Activated CD8-positive, alpha-beta memory T cell treated with anti-CD3 and anti-CD28 coated beads for 4 hours (primary cell): ENCODE results near the gene IL17RA.

Source experiments
- DNase-seq, 2 donors: peaks; one replicate each; pipeline ENCODE4 v3.0.0-alpha.2; 2020; ENCODE audit warnings: low read depth in 2 of 2

The IL17RA gene

DNA sequence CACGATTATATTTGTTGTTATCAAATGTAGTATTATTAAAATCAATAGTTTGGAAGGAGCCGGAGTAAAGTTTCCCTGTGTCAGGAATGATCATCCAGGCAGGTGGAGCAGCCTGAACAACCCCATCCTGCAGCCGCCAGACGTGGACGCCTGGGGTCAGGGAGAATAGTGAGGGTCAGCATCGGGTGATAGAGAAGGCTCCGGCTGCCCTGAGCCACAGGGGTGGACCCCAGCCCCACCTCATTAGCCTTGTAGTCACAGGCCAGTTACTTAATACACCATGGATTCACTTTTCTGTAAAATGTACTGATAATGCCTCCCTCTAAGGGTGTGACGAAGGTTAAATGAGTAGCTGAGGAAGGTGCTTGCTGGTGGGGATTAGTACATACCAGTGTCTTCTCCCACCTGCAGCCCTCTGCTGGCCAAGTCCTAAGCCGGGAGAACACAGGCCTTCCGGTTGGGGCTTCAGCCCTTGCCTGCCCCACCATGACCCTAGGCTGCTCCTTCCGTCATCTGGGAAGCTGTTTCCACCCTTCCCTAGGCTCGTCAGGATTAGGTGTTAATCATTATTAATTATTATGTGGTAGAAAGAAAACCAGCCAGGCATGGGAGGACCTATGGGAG is 21.5 kb downstream of the IL17RA start:
- no peak for DNase-seq

DNA sequence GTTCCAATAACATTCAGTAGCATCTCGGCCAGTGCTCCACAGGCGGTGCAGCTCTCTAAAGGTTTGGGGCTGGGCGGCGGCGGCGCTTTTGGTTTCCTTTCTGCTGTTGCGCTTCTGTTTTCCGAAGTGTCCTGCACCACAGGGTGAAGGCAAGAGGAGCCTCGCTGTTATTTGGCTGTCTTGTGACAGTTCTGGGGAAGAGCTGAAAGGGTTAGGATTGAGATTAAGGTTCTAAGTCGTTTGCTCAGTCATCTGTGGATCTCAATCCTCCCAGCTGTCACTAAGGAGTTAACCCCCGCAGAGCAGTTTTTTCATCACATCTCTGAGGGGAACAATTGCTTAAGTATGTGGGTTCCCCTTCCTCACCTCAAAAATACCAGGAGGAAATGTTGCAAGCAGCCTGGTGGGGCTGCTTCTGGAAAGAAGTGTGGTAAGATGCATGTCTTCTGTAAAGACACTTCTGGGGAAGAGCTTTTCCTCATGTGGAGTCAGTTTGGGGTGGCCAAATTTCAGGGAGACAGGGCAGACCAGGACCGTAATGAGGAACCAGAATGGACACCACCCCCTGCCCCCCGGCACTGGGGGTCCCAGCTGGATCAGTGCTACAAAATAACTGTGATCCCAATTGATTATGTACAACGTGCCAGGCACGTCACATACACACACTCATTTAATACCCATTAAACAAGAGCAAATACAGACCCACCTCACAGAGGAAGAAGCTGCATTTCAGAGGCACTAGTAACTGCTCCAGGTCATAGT is 22.2 kb downstream of the IL17RA start:
- no peak for DNase-seq

DNA sequence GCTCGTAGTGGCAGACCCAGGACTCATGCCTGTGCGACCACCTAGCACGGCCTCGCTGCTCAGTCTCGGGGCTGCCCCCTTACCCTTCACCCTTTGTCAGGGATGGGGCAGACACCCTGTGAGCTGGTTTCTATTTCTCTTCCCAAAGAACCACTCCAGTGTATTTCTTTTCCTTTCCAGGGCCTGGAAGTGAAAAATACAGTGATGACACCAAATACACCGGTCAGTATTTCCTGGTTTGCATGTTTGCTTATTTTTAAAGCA is 22.7 kb downstream of the IL17RA start:
- DNase-seq: no peak

DNA sequence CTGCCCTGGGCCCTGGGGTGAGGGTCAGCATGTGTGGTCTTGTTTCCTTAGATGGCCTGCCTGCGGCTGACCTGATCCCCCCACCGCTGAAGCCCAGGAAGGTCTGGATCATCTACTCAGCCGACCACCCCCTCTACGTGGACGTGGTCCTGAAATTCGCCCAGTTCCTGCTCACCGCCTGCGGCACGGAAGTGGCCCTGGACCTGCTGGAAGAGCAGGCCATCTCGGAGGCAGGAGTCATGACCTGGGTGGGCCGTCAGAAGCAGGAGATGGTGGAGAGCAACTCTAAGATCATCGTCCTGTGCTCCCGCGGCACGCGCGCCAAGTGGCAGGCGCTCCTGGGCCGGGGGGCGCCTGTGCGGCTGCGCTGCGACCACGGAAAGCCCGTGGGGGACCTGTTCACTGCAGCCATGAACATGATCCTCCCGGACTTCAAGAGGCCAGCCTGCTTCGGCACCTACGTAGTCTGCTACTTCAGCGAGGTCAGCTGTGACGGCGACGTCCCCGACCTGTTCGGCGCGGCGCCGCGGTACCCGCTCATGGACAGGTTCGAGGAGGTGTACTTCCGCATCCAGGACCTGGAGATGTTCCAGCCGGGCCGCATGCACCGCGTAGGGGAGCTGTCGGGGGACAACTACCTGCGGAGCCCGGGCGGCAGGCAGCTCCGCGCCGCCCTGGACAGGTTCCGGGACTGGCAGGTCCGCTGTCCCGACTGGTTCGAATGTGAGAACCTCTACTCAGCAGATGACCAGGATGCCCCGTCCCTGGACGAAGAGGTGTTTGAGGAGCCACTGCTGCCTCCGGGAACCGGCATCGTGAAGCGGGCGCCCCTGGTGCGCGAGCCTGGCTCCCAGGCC is 23.7 kb downstream of the IL17RA start:
- DNase-seq: no peak

DNA sequence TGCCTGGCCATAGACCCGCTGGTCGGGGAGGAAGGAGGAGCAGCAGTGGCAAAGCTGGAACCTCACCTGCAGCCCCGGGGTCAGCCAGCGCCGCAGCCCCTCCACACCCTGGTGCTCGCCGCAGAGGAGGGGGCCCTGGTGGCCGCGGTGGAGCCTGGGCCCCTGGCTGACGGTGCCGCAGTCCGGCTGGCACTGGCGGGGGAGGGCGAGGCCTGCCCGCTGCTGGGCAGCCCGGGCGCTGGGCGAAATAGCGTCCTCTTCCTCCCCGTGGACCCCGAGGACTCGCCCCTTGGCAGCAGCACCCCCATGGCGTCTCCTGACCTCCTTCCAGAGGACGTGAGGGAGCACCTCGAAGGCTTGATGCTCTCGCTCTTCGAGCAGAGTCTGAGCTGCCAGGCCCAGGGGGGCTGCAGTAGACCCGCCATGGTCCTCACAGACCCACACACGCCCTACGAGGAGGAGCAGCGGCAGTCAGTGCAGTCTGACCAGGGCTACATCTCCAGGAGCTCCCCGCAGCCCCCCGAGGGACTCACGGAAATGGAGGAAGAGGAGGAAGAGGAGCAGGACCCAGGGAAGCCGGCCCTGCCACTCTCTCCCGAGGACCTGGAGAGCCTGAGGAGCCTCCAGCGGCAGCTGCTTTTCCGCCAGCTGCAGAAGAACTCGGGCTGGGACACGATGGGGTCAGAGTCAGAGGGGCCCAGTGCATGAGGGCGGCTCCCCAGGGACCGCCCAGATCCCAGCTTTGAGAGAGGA is 24.5 kb downstream of the IL17RA start:
- no peak for DNase-seq

DNA sequence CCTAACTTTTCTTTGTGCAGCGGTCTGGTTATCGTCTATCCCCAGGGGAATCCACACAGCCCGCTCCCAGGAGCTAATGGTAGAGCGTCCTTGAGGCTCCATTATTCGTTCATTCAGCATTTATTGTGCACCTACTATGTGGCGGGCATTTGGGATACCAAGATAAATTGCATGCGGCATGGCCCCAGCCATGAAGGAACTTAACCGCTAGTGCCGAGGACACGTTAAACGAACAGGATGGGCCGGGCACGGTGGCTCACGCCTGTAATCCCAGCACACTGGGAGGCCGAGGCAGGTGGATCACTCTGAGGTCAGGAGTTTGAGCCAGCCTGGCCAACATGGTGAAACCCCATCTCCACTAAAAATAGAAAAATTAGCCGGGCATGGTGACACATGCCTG is 25.2 kb downstream of the IL17RA start:
- DNase-seq: no peak

DNA sequence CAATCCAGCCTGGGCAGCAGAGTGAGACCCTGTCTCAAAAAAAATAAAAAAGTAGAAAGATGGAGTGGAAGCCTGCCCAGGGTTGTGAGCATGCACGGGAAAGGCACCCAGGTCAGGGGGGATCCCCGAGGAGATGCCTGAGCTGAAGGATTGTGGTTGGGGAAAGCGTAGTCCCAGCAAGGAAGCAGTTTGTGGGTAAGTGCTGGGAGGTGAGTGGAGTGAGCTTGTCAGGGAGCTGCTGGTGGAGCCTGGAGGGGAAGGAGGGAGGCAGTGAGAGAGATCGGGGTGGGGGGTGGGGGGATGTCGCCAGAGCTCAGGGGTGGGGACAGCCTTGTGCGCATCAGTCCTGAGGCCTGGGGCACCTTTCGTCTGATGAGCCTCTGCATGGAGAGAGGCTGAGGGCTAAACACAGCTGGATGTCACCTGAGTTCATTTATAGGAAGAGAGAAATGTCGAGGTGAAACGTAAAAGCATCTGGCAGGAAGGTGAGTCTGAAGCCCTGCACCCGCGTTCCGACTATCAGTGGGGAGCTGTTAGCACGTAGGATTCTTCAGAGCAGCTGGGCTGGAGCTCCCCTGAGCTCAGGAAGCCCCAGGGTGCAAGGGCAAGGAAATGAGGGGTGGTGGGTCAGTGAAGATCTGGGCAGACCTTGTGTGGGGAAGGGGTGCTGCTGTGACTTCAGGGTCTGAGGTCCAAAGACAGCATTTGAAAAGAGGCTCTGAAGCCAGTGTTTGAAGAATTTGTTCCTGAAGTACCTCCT is 26.2 kb downstream of the IL17RA start:
- no peak for DNase-seq

DNA sequence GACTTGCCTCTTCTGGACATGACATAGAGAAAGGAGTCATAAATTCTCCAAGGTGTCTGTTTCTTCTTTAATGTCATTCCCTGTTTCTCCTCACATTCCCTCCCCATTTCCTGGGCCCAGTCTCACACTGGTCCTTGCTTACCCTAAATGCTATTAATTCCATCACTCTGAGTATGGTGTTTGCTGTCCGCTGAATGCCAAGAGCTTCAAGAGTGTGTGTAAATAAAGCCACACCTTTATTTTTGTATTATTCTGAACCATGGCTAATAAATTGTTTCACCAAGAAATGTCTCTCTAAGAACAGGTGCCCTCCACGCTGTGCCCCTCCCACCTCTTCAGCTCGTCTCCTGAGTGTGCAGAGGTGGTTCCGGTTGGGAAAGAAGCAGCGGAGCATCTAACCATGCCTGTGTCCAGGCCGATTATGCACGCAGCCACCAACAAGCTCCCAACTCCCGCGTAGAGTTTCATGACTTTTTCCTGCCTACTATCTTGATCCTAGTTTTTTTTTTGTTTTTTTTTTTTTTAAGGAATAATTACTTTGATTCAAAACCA is 27.8 kb downstream of the IL17RA start:
- DNase-seq: no peak

DNA sequence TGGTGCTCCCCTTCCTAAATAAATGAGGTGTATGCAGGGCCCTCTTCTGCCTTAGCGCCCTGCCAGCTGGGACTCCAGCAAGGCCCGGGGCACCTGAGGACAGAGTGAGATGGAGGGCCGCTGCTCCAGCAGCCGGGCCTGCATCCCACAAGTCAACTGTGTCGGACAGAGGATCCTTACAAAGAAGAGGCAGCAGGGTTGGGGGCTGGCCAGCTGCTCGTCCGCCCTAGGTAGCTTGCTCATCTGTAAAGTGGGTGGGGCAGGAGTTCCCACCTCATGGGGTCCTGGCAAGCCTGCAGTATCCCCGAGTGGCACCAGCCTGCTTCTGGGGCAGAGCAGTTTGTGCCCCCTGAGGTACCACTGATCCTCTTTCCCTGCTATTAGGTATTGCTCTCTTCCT is 28.8 kb downstream of the IL17RA start:
- no peak for DNase-seq

DNA sequence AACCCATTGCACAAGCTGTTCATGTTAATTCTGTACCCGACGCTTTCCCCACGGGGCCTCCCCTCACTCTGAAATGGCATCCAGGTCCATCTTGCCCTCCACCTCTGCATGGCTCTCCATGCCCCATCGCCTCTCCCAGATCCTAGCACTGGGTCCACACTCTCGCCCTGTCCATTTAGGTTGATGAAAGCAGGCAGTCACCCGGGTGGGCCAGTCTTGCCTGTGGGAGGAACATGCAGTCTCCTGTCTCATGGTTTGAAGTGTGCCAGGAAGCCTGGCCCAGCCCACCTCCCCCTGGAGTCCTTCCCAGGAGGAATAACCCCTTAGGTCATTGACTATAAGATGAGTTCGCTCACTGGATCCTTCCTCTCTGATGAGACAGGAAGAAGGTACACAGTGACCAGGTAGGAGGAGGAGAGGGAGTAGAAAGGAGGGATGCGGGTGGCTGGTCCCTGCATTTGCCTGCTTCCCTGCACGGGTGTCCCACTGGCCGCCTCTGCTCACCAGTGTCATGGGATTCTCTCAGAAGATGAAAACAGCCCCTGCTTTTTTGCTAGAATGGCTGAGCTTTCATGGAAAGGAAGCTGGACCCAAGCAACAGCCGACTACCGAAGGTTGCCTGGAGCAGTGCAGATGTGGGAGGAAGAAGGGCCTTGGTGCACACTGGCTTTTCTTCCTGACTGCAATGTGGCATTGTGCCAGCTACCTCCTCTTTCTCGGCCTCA is 29.5 kb downstream of the IL17RA start:
- DNase-seq: no peak

DNA sequence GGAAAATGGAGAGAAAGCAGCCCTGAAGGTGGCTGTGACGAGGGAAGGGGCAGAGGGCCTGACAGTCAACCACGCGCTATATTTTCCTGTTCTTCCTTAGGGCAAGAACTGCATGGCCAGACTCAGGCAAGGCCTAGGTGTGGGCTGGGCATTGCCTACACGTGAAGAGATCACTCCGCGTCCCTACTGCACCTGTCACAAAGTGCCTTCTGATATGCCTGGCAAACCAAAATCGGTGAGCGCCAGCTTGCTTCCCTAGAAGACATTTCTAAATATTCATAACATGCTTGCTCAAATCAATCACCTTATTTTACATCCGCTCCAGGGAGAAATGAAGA is 30.1 kb downstream of the IL17RA start:
- no peak for DNase-seq

DNA sequence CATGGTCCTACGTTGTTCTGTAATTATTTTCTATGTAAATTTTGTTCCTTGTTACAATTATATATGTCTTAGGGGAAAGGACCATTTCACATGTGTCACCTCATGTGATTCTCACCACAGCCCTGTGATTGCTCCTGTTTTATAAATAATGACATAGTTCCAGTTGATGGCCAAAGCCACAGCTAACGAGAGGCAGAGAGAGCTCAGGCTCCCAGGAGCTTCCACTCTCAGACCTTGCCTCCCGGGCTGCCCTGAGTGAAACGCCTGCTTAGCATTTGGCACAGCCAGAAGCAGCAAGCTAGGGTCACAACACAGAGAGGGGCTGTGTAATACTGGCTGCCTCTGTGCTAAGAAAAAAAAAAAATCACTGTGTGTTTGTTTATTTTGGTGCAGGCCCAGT is 30.4 kb downstream of the IL17RA start:
- no peak for DNase-seq

DNA sequence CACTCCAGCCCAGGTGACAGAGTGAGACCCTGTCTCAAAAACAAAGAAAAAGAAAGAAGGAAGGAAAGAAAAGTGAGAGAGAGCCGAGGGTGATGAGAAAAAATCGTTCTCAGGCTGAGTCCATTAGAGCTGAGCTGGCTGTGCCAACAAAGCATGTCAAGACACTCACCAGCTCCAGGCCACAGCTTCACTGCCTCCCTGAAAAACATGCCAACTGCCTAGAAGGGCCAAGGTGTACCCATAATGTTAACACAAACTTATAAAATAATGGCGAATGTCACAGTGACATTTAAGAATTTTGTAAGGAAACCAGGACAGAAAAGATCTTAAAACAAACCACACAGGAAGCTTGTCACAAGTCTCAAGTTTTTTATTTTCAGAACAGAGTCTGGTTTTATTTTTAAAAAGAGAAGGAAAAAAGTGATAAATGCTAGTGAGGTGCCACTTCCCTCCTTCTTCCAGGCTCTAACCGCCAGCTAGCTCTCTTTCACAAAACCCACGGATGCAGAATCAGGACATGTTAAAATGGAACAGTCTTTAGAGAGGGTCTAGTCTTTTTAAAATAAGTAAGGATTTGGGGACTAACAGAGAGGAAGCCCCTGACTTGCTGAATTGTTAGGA is 31.3 kb downstream of the IL17RA start:
- DNase-seq: no peak

DNA sequence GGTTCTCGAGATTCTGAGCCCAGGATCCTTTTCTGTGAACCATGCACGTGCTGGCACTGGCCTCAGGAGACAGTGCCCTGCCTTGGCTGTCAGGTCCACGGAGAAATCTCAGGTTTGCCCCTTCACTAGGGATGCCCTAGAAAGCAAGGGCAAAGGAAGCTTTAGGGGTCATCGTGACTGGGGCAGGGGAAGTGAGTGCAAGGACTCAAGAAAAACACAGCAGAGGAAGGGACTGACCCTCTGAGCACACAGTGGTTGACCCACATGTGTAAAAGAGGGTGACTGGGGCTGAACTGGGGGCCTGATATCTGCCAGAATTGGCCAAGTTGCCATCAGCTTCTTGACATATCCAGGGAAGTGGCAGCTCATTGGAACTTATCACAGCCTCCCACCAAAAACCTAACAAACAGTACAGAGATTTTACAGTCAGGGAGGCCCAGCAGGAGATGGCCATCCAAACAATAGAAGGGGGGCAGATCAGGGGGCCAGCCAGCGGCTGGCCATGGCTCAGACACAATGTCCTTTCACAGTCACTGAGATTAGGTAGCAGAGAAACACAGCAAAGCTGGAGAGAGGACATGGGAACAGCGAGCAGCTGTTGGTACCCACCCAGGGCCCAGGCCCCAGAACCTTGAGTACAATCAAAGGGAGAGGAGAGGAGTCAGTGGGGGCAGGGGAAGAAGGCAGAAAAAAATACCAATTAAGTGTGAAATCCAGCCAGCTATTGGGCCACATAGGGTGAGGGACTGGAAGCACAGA is 32.0 kb downstream of the IL17RA start:
- no peak for DNase-seq

DNA sequence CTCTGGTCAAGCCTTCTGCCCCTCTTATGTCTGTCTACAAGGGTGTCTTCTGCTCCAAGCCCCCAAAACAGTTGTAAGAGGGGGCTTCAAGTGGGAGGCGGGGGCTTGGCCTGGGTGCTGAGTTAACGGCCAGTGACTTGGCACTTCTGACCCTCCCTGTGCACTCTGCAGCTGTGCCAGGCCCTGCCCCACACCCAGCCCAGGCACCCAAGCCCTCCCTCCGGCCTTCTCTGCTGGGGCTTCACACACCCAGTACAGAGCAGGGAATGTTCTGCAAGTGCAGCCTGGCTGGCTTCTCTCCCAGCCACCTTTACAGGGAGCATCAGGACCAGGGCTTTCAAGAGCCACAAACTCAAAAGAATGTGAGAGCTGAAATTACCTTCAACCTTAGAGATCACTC is 32.6 kb downstream of the IL17RA start:
- DNase-seq: no peak

DNA sequence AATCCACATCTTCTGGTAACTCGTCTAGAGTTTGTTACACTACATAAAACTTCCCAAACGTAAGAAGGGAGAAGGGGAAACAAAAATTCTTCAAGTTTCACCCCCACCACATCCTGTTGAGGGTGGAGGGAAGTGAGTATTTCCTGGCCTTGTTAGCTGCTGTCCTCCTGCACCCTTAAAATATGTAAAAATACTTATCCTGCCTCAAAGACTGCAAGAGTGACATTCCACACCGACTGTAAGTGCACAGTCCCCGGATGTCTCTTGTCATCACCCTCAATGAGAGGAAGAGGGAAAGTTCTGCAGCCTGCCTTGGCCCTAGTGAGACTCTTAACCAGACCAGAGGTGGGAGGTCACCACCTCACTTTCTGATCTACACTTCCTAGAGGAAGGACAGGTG is 33.1 kb downstream of the IL17RA start:
- DNase-seq: no peak

DNA sequence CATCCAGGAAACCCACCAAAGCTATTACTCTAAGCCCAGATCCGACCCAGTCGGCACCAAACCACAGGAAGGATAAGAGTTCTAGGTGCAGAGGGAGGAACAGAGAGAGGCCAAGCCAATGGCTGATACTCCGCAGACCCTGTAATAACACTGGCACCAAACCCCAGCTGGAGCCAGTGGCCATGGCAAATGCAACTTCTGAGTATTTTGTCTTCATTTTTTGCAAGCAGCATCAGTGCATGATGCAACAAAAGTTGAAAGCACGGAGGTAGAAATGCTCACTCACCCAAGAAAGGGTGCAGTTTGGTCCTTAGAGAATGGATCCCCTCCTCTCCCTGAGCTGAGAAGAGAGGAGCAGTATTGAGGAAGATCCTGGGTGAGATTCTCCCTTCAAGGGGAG is 33.5 kb downstream of the IL17RA start:
- no peak for DNase-seq

DNA sequence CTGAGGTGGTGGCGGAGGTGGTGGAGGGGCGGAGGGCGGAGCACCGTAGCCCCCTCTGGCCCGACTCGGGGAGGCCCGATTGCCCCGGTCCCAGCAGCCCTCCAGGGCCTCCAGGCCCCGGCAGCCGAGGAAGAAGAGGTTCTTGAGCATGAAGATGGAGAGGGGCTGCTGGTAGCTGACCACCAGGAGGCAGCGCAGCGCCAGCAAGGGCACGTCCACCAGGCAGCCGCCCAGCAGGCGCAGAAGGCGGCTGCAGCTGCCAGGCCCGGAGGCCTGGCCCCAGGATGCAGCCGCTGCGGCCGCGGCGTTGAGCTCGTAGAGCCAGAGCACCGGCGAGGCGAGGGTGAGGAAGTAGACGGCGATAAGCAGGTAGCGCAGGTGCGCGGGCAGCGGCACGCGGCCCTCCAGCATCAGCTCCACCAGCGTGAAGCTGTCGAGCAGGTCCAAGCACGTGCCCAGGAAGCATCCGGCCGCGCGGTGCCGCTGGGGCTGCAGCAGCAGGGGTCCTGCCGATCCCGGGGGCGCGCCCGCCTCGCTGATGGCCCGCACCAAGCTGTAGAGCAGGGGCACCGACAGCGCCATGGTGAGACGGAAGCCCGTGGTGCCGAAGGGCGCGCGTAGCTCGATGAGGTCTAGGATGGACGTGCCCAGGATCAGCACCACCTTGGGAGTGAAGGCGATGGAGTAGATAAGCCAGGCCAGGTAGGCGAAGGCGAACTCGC is 34.8 kb downstream of the IL17RA start:
- DNase-seq: no peak

DNA sequence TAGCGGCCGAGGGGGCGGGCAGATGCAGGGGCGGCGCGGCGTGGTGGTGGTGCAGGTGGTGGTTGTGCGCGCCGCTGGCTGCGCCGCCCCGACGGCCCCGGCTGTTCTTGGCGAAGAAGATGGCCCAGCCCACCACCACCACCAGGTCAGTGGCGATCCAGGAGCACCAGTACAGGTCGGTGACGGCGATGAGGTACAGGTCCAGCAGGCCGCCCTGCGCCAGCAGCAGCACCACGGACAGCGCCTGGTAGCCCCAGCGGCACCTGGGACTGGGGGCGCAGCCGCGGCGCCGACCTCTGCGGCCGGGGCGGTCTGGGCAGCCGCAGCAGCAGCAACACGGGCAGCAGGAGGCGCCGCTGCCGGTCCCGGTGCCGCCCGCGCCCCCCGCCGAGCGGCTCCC is 35.5 kb downstream of the IL17RA start:
- peak in 1 of 2 donors; percentile 17 for DNase-seq
